A549 treated with GW870086 at 1 μM for 4 hours (cell line): Measurements from ENCODE around the gene EFCAB8. TPM values are rescaled to one million over a fixed set of nuclear protein-coding genes. Genes with fewer than 3 reads are reported as not detected.

Experiments
- total RNA-seq: library from RNA; stranded (reverse); fragments of 200-300 nt; extraction: Qiagen RNA extraction; gene quantifications from 5 replicates; pipeline ENCODE4 v1.2.3, GENCODE V29; 2022; ENCODE audit warnings: low read depth

Gene EFCAB8, protein sequence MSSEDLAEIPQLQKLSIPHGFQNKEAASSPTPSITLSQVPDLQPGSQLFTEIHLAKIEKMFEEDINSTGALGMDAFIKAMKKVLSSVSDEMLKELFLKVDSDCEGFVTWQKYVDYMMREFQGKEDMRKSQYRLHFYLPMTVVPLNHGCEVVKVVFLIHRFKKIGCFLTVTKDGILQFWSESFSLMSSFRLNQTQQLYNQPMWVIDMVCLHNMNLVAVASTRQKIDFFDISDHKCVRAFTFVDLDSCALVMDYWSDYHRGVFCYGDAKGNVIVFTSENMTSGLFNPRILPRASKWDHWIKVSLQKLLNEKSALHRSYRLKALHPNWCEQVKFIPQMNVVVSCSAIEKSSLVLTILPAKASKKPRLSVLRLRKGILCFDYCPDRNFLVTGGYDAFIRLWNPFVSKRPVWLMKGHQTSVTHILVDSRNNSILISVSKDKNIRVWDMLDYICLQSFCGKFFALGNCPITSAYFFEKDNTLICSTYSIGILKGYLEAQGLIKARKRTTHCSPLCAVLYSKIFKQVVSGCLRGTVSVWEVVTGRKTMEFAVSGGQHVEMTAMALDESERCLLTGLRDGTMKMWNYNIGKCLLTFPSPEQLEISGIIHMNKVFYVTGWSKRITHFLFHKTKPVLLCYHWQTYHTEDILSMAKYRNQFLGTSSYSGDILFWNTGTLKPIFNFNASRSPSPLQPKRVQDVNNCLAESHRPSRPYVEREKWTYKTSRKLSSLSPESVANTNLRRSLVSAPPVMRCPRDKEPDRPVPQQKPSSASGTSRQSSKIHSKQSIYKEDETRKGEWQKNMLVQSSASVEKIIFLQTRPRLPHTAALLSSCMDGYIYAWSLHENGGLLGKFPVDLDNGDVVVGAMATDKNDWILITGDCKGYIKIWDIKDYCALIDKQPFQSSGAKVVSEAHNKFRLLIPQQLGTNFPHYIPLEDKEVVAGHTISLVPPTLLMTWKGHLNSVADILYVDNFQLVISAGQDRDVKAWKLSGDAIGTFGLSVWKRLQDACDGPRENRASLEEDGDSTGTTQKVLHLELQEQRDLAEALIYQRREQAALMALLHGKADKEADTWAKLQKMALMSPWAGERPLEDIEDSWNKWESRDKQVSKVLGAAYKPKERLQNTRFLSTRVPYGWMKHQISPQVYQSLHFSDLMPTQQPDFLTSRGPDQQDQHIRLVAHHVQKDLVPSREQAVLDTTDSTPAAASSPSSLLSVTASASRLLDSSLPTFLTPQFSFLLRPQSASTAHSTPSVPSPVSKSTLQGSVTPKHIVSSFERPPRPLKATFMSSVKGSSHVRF
- total RNA-seq = not detected in 5 replicates

DNA sequence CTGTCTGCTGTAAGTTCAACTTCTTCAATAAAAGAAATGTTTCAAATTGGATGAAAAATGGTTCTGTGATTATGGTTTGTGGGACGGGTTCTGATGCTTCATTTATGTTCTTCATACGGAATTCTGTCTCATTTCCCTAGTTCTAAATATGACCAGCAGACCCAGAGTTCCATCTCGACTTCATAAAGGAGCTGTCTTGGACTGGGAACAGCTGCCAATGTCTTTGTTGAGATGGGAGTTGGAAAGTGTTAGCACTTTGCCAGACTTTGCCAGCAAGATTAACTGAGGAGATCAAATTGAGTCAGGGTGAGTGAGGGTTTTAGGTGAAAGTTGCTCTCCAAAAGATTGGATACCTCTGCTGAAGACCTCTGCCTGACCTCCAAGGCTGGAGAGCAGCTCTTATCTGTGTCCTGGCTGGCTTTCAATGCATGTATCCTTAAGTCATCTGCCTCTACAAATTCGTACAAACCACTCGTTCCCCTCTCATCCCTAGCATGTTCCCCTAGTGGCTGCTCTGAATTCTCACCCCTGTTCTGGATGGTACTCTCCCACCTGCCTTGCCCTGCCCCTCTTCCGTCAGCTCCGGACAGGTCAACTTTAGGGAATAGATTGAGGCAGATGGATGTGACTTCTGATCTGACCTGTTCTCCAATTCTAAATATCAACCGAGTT is at the start of gene EFCAB8:
Gene EFCAB8 (plus strand): TSS at position 223 of the 672 bp plus-strand sequence. CDS start 4,870 bp downstream, outside the sequence.

DNA sequence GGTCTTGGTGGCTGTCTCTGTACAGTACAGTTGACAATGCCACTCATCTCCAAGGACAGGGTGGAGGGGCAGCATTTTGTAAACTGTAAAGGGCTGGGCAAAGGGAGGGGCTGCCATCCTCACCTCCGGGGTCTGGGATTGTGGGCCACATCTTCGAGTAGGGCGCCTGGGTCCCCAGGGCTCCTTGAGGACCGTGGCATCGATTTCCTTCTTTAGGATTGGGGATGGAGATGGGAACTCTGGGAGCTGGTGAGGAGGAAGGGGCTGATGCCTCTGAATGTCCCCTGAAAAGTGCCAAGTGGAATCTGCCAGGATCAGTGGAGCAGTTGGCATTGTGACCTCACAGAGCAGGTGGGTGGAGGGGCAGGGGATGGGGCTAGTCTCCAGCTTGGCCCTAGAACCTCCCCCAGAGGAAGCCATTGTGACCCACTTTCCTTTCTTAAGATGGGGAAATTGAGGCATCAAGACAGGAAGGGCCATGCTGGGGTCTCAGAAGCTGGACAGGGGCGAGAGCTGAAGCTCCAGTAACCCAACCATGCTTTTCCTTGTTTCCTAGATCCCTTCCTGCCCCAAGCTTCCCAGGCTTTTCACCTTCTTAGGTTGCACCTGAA is 145.5 kb downstream of the EFCAB8 start, which contains the start of gene SUN5:
Gene SUN5 (minus strand): TSS at position 293 of the 611 bp plus-strand sequence. CDS start 93 bp downstream, at position 200.

DNA sequence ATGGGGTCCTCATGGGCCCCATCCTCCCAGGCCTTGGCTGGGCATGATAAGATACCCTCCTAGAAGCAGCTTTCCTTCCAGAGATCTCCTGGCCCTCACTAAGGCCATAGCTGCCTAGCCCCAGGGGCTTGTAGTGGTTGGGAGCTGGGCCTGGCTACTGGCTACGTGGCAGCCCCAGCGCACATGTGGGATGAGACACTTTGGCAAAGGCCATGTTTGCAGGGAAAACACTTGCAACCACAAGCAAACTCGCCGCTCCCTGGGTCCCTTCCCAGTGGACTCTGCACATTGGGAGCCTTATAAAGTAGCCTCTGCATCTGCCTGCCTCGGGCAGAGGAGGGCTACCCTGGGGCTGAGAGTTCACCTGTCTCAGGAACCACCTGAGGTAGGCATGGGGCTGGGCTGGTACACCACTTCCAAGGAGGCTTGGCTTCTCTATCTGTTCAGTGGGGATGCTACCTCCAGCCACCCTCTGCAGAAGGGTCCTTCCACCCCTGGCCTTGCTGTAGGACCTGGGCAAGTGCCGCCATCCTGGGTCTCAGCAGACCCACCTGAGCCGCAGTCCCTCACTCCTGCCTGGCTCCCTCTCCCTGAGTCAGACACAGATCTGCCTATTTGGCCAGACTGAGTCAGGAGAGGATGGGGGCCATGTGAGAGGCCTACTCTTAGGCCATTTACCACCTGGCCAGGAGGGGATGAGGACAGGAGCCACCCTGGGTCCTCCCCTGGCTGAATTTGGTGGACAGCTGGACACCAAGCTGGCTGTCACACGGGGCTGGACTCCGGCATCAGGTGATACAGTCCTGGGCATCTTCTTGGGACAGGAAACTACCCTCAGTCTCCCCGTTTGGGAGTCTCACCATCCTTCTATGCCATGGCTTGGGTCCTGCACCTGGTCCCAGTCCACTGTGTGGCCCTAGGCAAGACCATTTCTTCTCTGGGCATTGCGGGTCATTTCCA is 148.9 kb downstream of the EFCAB8 start, which contains the start of gene BPIFB2:
Gene BPIFB2 (plus strand): TSS at position 329 of the 960 bp plus-strand sequence. CDS start 871 bp downstream, outside the sequence.

Other genes with a start within 250 kb of the EFCAB8 start
- not detected in 5 replicates for gene C20orf203, start 185.0 kb upstream of the EFCAB8 start, total RNA-seq
- 57.1 to 65.6 TPM (median 60.6 TPM) in 5 replicates for gene COMMD7, start 115.5 kb upstream of the EFCAB8 start, total RNA-seq
- gene DNMT3B, start 96.5 kb upstream of the EFCAB8 start, total RNA-seq = 3.3 to 5.2 TPM (median 4.2 TPM) in 5 replicates
- 134 to 153 TPM (median 143 TPM) in 5 replicates for gene MAPRE1, start 39.0 kb upstream of the EFCAB8 start, total RNA-seq
- not detected in 5 replicates for gene SUN5, start 145.5 kb downstream of the EFCAB8 start, total RNA-seq
- not detected in 5 replicates for gene BPIFB2, start 148.8 kb downstream of the EFCAB8 start, total RNA-seq
- gene BPIFB6, start 172.7 kb downstream of the EFCAB8 start, total RNA-seq = not detected in 5 replicates
- not detected in 5 replicates for gene BPIFB3, start 195.0 kb downstream of the EFCAB8 start, total RNA-seq
- gene BPIFB4, start 220.7 kb downstream of the EFCAB8 start, total RNA-seq = not detected in 5 replicates